ENCODE data around the gene ANGPTL2.

ANGPTL2 gene

DNA sequence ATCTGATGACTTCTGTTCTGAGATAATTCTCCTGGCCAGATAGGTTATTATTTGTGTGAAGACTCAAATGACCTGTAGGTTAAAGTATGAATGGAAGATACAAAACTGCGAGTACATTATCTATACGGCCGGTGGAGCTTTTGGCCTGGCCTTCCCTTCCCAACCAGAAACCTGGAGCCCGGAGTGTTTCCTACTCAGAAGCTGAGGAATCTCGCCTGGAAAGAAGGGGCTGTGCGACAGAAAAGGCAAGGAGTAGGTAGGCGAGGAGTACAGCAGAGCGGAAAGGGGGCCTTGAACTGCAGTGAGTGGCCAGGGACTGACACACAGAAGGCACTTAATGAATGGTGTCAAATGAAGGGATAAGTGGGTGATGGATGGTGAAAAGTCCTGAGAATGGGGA lies 34.6 kb downstream of the ANGPTL2 start:
- no peak overlapping the region for H3K27ac ChIP-seq (ENCODE audit: low read depth, low read length, poor library complexity, severe bottlenecking)
- TF ChIP-seq EZH2 (IDR thresholded peaks at IDR 0.05; ENCODE audit: borderline replicate concordance, low read length) = no peak
- TF ChIP-seq, protein P1, sequence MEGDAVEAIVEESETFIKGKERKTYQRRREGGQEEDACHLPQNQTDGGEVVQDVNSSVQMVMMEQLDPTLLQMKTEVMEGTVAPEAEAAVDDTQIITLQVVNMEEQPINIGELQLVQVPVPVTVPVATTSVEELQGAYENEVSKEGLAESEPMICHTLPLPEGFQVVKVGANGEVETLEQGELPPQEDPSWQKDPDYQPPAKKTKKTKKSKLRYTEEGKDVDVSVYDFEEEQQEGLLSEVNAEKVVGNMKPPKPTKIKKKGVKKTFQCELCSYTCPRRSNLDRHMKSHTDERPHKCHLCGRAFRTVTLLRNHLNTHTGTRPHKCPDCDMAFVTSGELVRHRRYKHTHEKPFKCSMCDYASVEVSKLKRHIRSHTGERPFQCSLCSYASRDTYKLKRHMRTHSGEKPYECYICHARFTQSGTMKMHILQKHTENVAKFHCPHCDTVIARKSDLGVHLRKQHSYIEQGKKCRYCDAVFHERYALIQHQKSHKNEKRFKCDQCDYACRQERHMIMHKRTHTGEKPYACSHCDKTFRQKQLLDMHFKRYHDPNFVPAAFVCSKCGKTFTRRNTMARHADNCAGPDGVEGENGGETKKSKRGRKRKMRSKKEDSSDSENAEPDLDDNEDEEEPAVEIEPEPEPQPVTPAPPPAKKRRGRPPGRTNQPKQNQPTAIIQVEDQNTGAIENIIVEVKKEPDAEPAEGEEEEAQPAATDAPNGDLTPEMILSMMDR (IDR thresholded peaks at IDR 0.05; ENCODE audit: low read length) = no peak
- H3K27me3 ChIP-seq (ENCODE audit: insufficient read depth, low read length) = no peaks in the 10 kb centered on the region
- no peak overlapping the region for H3K4me3 ChIP-seq (ENCODE audit: low read depth, low read length, poor library complexity, severe bottlenecking)
- H3K9me3 ChIP-seq (ENCODE audit: low read length) = no peaks in the 10 kb centered on the region
- H3K9ac ChIP-seq (ENCODE audit: low read length) = no peak overlapping the region
- H3K4me2 ChIP-seq (ENCODE audit: low read length) = no peak overlapping the region
- H3K4me1 ChIP-seq (ENCODE audit: insufficient read depth, low read length, severe bottlenecking) = no peaks in the 10 kb centered on the region
- H2AFZ ChIP-seq (ENCODE audit: low read length) = no peak overlapping the region
- H4K20me1 ChIP-seq (ENCODE audit: insufficient read depth, low read length) = no peaks in the 10 kb centered on the region
- no peaks in the 10 kb centered on the region for H3K9me2 ChIP-seq (ENCODE audit: low read depth, low read length)
- H3K79me2 ChIP-seq (ENCODE audit: insufficient read depth, low read length) = no peaks in the 10 kb centered on the region
- no peaks in the 10 kb centered on the region for H3F3A ChIP-seq (ENCODE audit: insufficient read depth, low read length)
- no peaks in the 10 kb centered on the region for H3K36me3 ChIP-seq (ENCODE audit: insufficient read depth, low read length)

DNA sequence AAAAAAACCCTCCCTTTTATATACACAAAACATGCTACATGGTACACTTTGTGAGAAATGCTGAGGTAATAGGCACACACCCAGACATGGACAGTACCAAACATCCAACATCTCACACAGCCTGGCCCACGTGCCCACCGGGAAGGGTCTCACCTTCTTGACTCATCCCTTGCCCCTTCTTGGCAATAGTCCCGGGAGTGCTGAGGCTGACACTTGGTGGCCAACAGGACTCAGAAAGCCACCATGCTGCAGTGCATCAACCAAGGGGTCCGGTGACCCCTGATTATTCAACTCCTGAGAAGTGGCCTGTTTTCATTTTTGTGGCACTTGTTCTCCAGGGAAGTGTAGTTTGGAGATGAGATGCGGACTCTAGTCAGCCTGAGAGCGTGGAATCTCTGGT lies 35.0 kb downstream of the ANGPTL2 start:
- Histone ChIP-seq H3F3A (ENCODE audit: insufficient read depth, low read length) (no peaks in the 10 kb centered on the region), H3K27me3 (ENCODE audit: insufficient read depth, low read length) (no peaks in the 10 kb centered on the region), H3K9me3 (ENCODE audit: low read length) (no peaks in the 10 kb centered on the region), H3K27ac (ENCODE audit: low read depth, low read length, poor library complexity, severe bottlenecking) (no peak overlapping the region), H2AFZ (ENCODE audit: low read length) (no peak overlapping the region), H3K79me2 (ENCODE audit: insufficient read depth, low read length) (no peaks in the 10 kb centered on the region), H3K4me3 (ENCODE audit: low read depth, low read length, poor library complexity, severe bottlenecking) (no peak overlapping the region), H3K9ac (ENCODE audit: low read length) (no peak overlapping the region), H3K9me2 (ENCODE audit: low read depth, low read length) (no peaks in the 10 kb centered on the region), H3K4me1 (ENCODE audit: insufficient read depth, low read length, severe bottlenecking) (no peaks in the 10 kb centered on the region), H3K36me3 (ENCODE audit: insufficient read depth, low read length) (no peaks in the 10 kb centered on the region), H4K20me1 (ENCODE audit: insufficient read depth, low read length) (no peaks in the 10 kb centered on the region), H3K4me2 (ENCODE audit: low read length) (no peak overlapping the region)
- no peak for TF ChIP-seq EZH2 (IDR thresholded peaks at IDR 0.05; ENCODE audit: borderline replicate concordance, low read length)
- TF ChIP-seq, protein P1 (IDR thresholded peaks at IDR 0.05; ENCODE audit: low read length) = no peak

DNA sequence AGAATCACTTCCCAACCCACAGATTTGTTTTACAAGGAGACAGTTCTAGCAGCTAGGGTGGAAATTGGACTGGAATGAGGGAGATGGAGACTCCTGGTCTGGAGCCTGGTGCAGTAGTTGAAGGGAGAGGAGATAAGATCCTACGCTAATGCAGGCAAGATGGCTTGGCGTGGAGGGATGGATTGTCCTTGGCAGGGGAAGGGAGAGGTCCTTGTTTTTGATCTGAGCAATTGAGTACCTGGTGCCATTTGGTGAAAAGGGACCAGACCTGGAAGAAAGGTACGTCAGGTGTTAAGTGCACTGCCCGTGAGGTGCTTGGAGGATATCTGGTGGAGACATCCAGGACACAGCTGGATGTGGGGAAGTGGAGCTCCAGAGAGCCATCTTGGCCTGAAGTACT lies 35.7 kb downstream of the ANGPTL2 start:
- H3K79me2 ChIP-seq (ENCODE audit: insufficient read depth, low read length) = no peaks in the 10 kb centered on the region
- no peak overlapping the region for H3K4me2 ChIP-seq (ENCODE audit: low read length)
- H3K9me2 ChIP-seq (ENCODE audit: low read depth, low read length) = no peaks in the 10 kb centered on the region
- H3K36me3 ChIP-seq (ENCODE audit: insufficient read depth, low read length) = no peaks in the 10 kb centered on the region
- H3K27ac ChIP-seq (ENCODE audit: low read depth, low read length, poor library complexity, severe bottlenecking) = no peak overlapping the region
- H3K9me3 ChIP-seq (ENCODE audit: low read length) = no peaks in the 10 kb centered on the region
- TF ChIP-seq EZH2 (IDR thresholded peaks at IDR 0.05; ENCODE audit: borderline replicate concordance, low read length) = no peak
- TF ChIP-seq, protein P1 (IDR thresholded peaks at IDR 0.05; ENCODE audit: low read length) = no peak
- H3K27me3 ChIP-seq (ENCODE audit: insufficient read depth, low read length) = no peaks in the 10 kb centered on the region
- H4K20me1 ChIP-seq (ENCODE audit: insufficient read depth, low read length) = no peaks in the 10 kb centered on the region
- H3K4me1 ChIP-seq (ENCODE audit: insufficient read depth, low read length, severe bottlenecking) = no peaks in the 10 kb centered on the region
- no peak overlapping the region for H2AFZ ChIP-seq (ENCODE audit: low read length)
- H3K4me3 ChIP-seq (ENCODE audit: low read depth, low read length, poor library complexity, severe bottlenecking) = no peak overlapping the region
- no peak overlapping the region for H3K9ac ChIP-seq (ENCODE audit: low read length)
- H3F3A ChIP-seq (ENCODE audit: insufficient read depth, low read length) = no peaks in the 10 kb centered on the region
